ENCODE results near the gene SLC16A8. TPM values are rescaled to one million over a fixed set of nuclear protein-coding genes. Genes with fewer than 3 reads are reported as not detected.
"Not testable (repeated sequence)": the region's sequence is repeated elsewhere in the genome, so short reads cannot be mapped to it uniquely, and the experiment has no call there.

SLC16A8 gene
- total and polyA plus RNA-seq, 2 of the 13 experiments (the other 11 are each of a cell fraction or from before 2014, with no cell fraction given), result not detected

DNA sequence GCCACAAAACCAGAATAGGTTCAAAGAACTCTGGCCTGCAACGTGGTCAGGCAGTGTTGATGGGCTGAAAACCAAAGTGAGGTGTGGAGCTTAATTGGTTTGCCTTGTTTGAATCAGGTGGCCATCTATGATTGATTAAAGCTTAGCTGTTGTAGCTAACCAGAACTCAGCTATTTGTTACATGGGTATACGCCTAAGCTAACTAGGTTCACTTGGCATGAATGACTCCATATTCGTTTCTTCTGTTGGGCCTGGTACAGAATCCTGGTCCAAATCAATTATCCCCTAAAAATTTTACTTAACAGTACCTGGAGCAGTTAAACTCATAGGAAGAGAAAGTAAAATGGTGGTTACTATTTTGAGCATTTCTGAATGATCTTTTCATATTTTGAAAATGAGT lies 34.2 kb upstream of the SLC16A8 start (continued):
- TF ChIP-seq, protein P1, sequence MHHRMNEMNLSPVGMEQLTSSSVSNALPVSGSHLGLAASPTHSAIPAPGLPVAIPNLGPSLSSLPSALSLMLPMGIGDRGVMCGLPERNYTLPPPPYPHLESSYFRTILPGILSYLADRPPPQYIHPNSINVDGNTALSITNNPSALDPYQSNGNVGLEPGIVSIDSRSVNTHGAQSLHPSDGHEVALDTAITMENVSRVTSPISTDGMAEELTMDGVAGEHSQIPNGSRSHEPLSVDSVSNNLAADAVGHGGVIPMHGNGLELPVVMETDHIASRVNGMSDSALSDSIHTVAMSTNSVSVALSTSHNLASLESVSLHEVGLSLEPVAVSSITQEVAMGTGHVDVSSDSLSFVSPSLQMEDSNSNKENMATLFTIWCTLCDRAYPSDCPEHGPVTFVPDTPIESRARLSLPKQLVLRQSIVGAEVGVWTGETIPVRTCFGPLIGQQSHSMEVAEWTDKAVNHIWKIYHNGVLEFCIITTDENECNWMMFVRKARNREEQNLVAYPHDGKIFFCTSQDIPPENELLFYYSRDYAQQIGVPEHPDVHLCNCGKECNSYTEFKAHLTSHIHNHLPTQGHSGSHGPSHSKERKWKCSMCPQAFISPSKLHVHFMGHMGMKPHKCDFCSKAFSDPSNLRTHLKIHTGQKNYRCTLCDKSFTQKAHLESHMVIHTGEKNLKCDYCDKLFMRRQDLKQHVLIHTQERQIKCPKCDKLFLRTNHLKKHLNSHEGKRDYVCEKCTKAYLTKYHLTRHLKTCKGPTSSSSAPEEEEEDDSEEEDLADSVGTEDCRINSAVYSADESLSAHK (CRISPR knock-in tag; IDR thresholded peaks at IDR 0.05; ENCODE audit: borderline replicate concordance), result no peak
- no peak for TF ChIP-seq ZNF773 (CRISPR knock-in tag; IDR thresholded peaks at IDR 0.05; ENCODE audit: borderline replicate concordance)
- no peak for TF ChIP-seq MTF2 (CRISPR knock-in tag; IDR thresholded peaks at IDR 0.05; ENCODE audit: borderline replicate concordance)

DNA sequence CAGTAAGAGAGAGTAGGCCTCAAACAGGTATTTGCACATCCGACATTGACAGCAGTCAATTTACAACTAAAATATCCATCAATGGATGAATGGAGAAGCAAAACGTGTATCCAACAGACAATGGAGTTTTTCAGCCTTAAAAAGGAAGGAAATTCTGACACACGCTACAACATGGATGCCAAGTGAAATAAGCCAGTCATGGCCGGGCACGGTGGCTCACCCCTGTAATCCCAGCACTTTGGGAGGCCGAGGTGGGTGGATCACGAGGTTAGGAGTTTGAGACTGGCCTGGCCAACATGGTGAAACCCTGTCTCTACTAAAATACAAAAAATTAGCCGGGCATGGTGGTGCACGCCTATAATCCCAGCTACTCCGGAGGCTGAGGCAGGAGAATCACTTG lies 33.6 kb upstream of the SLC16A8 start:
- DNase-seq (ENCODE audit: low spot score); BruUV-seq (replicated peaks); H2AFZ ChIP-seq (ENCODE audit: low read length); H3K9me3 ChIP-seq (ENCODE audit: low read length); H3K9ac ChIP-seq (ENCODE audit: insufficient read depth, low read depth, low read length); intact Hi-C loops (cut with micrococcal nuclease; ENCODE audit: unreplicated experiment); H4K20me1 ChIP-seq (ENCODE audit: insufficient read depth, low read length); H3K27me3 ChIP-seq (ENCODE audit: control insufficient read depth in 1 of 2, insufficient read depth in 2 of 2, low read length in 2 of 2); H3K4me3 ChIP-seq (replicated peaks in 1 of 3; ENCODE audit: insufficient read depth in 1 of 3, low read depth in 2 of 3, low read length in 3 of 3); H3K36me3 ChIP-seq (replicated peaks in 1 of 2; ENCODE audit: control insufficient read depth in 1 of 2, insufficient read depth in 2 of 2, low read length in 2 of 2); CTCF ChIA-PET (ENCODE audit: low intra/inter-chr PET ratio, low total read pairs); H3K4me2 ChIP-seq (ENCODE audit: low read depth, low read length); ATAC-seq; FAIRE-seq; H3K79me2 ChIP-seq (ENCODE audit: insufficient read depth, low read length); POLR2A ChIA-PET; H3K27ac ChIP-seq (ENCODE audit: extremely low read length, insufficient read depth, low read length): not testable (repeated sequence)
- in situ Hi-C loops (cut with HindIII; ENCODE audit: extremely low pct_ligation_motif_present, low pct_unique_long_range_greater_than_20kb), result loop anchor here (10.0 kb wide), 1 partner anchor 87 kb away; the partner anchor contains the start of gene MAFF
- 90% methylated on average over 10 of the region's 10 CpGs for WGBS (ENCODE audit: low lambda C conversion rate)
- peaks cover 13% of the 10 kb centered on the region for H3K4me1 ChIP-seq (ENCODE audit: insufficient read depth, low read length)
